Activated CD8-positive, alpha-beta memory T cell treated with anti-CD3 and anti-CD28 coated beads, Interleukin-2, amount 50 U/mL, for 24 hours (primary cell): Measurements from ENCODE around the gene FKBP5.
"Not testable (repeated sequence)": the region's sequence is repeated elsewhere in the genome, so short reads cannot be mapped to it uniquely, and the experiment has no call there.

Source experiments
- DNase-seq: peaks from one replicate; pipeline ENCODE4 v3.0.0-alpha.2; 2020; ENCODE audit errors: extremely low read depth

FKBP5 gene

GRCh38 chr6:35724059-35724458 is 35.3 kb upstream of the FKBP5 start:
- no peak for DNase-seq

DNA sequence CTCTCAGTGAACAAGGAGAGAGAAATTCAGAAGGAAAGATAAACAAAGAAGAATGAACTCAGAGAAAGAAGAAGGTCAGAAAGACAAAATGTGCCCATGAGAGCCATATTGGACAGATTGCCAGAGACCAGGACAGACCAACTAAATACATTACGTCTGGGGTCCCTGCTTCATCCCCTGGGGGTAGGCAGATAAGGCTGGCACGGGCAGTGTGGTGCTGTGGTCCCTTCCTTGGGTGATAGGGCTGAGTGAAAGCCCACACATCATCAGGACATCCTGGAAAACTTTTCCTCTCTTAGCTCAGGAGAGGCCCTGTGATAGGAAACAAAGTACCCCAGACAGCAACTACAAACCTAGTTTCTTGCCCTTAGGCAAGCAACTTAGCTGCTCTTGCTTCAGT is 34.9 kb upstream of the FKBP5 start:
- DNase-seq, result no peak

GRCh38 chr6:35722121-35722761 is 33.5 kb upstream of the FKBP5 start:
- DNase-seq, result no peak

DNA sequence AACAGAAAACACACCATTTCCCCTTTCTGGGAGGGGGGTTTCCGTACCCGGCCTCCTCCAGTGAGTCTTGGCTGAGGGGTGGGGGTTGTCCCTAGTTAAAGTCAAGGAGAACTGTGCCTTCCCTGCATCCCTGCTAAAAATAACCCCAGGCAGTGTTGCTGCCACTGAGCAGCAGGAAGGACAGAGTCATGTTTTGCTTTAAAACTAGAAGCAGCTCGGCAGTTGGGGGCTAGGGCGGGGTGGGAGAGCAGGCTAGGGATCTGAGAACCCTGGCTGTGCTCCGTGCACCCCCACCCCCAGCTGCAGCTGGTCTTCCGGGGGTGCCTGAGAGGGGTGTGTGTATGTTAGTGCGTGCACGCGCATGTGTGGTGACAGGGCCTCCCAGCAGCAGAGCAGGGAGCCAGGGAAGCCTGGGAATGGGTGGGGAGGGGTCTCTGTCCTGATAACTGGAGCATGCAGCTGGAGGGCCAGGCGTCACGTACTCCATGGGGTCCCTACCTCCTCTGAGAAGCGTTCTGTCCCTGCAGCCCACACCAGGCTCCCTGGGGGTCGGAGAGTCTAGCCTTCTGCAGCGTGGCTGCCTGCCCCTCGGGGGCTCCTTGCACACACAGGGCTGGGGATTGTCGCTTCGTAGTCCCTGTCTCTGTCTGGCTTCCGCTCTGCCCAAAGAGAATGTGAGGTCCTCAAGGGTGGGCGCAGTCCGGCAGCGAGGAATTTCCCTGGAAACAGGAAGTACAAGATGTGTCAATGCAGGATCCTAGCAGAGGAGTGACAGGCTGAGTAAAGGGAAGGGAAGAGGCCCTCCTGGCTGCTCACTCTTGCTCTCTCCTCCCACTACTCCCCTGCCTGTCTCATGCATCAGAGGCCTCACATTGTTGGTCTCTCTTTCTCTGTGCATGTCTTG is 31.4 kb upstream of the FKBP5 start:
- no peak for DNase-seq

DNA sequence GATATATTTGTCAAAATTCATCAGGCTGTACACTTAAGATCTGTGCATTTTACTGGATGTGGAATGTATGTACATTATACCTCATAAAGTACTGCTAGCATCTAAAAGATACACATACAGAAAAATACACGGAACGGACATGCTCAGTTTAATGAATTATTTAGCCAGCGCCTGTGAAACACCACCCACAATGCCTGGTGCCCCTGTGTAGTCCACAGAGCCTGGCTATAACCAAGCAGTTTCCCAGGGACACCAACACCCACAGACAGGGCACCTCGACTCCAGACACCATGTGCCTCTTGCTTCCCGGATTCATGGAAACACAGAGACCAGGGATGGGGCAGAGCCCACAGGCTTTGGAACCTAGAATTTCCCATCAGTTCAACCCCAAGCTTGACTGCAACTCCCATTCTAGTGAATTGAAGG is 30.7 kb upstream of the FKBP5 start:
- DNase-seq, result no peak

DNA sequence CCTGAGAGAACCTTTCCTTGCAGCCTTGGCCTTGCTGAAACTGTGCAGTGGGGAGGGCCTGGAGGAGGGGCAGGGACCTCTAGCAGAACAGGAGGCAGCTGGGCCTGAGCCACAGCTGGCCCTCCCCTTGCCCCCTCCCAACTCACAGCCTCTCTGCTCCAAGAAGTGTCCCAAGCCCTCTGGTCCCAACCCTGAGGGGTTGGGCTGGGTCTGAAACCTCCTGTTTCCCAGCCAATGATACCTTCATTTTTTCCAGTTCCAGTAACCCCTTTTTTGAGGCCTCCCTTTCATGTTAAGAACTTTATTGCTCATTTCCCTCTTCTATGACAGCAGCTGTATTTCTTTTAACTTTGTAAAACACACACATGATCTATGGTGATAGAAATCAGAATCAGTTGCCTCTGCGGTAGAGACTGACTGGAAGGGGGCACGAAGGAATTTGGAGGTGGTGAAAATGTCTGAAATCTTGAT is 30.2 kb upstream of the FKBP5 start:
- no peak for DNase-seq

- DNase-seq, result no peak
These were observed 29.6 kb upstream of the FKBP5 start for GRCh38 chr6:35718375-35718736.

- no peak for DNase-seq
These were observed 29.0 kb upstream of the FKBP5 start for GRCh38 chr6:35717449-35718374.

DNA sequence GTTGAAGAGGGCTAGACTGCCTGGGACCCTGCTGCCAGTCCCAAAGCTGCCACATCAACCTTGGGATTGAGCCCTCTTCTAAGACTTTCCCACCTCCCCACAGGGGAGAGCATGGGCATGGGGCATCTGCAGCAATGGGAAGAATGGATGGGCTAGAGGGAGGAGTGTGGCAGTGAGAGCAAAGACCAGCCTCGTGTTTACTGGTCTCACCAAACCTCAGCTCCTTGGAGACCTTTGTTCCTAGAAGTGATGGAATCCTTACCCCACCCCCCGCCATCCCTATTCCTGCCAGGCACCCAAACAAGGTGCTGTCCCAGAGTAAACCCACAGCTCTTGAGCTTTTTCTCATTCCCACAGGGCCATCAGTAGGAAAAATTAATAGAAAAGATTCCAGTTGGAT is 28.1 kb upstream of the FKBP5 start:
- no peak for DNase-seq

- DNase-seq, result no peak
These were observed 24.5 kb upstream of the FKBP5 start for GRCh38 chr6:35713006-35713767.

DNA sequence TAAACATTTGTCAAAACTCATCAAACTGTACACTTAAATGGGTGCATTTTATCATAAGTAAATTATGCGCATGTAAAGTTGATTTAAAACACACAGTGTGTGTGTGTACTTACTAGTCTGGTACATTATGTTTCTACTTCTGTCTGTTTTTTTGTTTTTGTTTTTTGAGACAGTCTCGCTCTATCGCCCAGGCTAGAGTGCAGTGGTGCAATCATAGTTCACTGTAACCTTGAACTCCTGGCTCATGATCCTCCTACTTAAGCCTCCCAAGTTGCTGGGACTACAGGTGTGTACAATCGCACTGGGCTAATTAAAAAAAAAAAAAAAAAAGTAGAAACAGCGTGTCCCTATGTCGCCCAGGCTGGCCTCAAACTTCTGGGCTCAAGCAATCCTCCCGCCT is 23.0 kb upstream of the FKBP5 start:
- DNase-seq, result no peak

- no peak for DNase-seq
These were observed 21.6 kb upstream of the FKBP5 start for GRCh38 chr6:35710241-35710847.

- no peak for DNase-seq
These were observed 19.9 kb upstream of the FKBP5 start for GRCh38 chr6:35708585-35708984.

- no peak for DNase-seq
These were observed 19.1 kb upstream of the FKBP5 start for GRCh38 chr6:35707714-35708407.

- DNase-seq, result no peak
These were observed 17.8 kb upstream of the FKBP5 start for GRCh38 chr6:35706468-35706867.

DNA sequence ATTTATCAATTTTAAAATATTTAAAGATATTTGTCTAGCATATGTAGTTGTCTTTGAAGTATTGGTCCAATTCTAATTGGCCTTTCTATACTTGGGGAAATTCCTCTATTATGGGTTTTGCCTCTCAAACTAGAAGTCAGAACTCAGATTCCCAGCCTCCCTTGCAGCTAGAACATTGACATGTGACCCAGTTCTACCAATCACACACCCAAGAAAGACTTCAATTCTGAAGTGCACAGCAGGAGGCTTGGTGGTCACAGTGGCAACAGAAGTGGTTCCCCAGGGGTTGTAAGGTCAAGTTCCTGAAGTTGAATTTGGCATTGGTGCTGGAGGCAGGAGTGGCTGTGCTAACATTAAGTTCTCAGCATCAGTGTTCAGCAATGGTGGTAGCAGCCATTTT is 14.8 kb upstream of the FKBP5 start:
- DNase-seq, result no peak

DNA sequence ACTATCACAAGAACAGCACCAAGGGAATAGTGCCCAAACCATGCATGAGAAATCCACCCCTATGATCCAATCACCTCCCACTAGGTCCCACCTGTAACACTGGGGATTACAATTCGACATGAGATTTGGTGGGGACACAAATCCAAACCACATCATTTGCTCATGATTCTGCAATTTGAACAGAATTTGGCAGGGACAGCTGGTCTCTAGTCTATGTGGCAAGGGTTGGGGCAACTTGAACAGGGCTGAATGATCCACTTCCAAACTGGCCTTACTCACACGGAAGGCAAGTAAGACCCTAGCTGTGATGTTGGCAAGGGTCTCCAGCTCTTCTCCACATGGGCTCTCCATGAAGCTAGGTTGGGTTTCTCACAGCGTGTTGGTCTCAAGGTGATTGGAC is 10.1 kb upstream of the FKBP5 start:
- no peak for DNase-seq

- DNase-seq, result not testable (repeated sequence)
These were observed 9.7 kb upstream of the FKBP5 start for GRCh38 chr6:35698430-35698829.

DNA sequence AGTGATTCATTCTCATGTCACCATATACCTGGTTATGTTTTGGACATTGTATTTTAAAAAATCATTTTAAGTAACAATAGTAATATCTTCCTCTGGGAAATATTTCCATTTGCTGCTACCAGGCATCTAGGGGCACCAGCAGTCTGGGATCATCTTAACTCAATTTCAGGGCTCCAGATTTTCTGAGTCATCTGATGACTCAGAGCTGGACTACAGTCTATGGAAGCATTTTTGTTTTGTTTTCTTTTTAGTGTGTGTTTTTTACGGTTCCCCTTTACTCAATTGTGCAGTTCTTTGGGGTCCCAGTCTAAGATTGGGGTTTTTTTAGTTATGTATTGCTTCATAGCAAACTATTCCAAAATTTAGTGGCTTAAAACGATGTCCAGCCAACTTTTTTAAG is 5.7 kb upstream of the FKBP5 start:
- DNase-seq, result no peak
